ENCODE data around the gene ALOX5.
"Not testable (repeated sequence)": the region's sequence is repeated elsewhere in the genome, so short reads cannot be mapped to it uniquely, and the experiment has no call there.

Gene ALOX5

GRCh38 chr10:45383682-45384330 is 9.8 kb downstream of the ALOX5 start:
- no peak overlapping the region for H3K4me3 ChIP-seq (replicated peaks; ENCODE audit: low read depth, low read length)
- no peak for DNase-seq (ENCODE audit: low read depth)
- TF ChIP-seq, protein P1, sequence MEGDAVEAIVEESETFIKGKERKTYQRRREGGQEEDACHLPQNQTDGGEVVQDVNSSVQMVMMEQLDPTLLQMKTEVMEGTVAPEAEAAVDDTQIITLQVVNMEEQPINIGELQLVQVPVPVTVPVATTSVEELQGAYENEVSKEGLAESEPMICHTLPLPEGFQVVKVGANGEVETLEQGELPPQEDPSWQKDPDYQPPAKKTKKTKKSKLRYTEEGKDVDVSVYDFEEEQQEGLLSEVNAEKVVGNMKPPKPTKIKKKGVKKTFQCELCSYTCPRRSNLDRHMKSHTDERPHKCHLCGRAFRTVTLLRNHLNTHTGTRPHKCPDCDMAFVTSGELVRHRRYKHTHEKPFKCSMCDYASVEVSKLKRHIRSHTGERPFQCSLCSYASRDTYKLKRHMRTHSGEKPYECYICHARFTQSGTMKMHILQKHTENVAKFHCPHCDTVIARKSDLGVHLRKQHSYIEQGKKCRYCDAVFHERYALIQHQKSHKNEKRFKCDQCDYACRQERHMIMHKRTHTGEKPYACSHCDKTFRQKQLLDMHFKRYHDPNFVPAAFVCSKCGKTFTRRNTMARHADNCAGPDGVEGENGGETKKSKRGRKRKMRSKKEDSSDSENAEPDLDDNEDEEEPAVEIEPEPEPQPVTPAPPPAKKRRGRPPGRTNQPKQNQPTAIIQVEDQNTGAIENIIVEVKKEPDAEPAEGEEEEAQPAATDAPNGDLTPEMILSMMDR (IDR thresholded peaks at IDR 0.05; ENCODE audit: low read length, missing control alignments): no peak

GRCh38 chr10:45386657-45387056 is 12.6 kb downstream of the ALOX5 start:
- no peak overlapping the region for H3K4me3 ChIP-seq (replicated peaks; ENCODE audit: low read depth, low read length)
- no peak for DNase-seq (ENCODE audit: low read depth)
- TF ChIP-seq, protein P1 (IDR thresholded peaks at IDR 0.05; ENCODE audit: low read length, missing control alignments): no peak

- no peak overlapping the region for H3K4me3 ChIP-seq (replicated peaks; ENCODE audit: low read depth, low read length)
- DNase-seq (ENCODE audit: low read depth): no peak
- TF ChIP-seq, protein P1 (IDR thresholded peaks at IDR 0.05; ENCODE audit: low read length, missing control alignments): no peak
Measured at GRCh38 chr10:45387096-45387893, 13.3 kb downstream of the ALOX5 start.

GRCh38 chr10:45389671-45390070 is 15.7 kb downstream of the ALOX5 start:
- not testable (repeated sequence) for DNase-seq (ENCODE audit: low read depth)

GRCh38 chr10:45391636-45392035 is 17.6 kb downstream of the ALOX5 start:
- DNase-seq (ENCODE audit: low read depth); H3K4me3 ChIP-seq (replicated peaks; ENCODE audit: low read depth, low read length): not testable (repeated sequence)

More at GRCh38 chr10:45389671-45390070, 15.7 kb downstream of the ALOX5 start:
- not testable (repeated sequence) for H3K4me3 ChIP-seq (replicated peaks; ENCODE audit: low read depth, low read length)

GRCh38 chr10:45395554-45395953 is 21.5 kb downstream of the ALOX5 start:
- TF ChIP-seq, protein P1 (IDR thresholded peaks at IDR 0.05; ENCODE audit: low read length, missing control alignments): no peak
- DNase-seq (ENCODE audit: low read depth): no peak
- H3K4me3 ChIP-seq (replicated peaks; ENCODE audit: low read depth, low read length): no peak overlapping the region

GRCh38 chr10:45398595-45398994 is 24.6 kb downstream of the ALOX5 start:
- DNase-seq (ENCODE audit: low read depth): no peak
- TF ChIP-seq, protein P1 (IDR thresholded peaks at IDR 0.05; ENCODE audit: low read length, missing control alignments): no peak
- H3K4me3 ChIP-seq (replicated peaks; ENCODE audit: low read depth, low read length): no peak overlapping the region

GRCh38 chr10:45399113-45399512 is 25.1 kb downstream of the ALOX5 start:
- no peak for DNase-seq (ENCODE audit: low read depth)
- TF ChIP-seq, protein P1 (IDR thresholded peaks at IDR 0.05; ENCODE audit: low read length, missing control alignments): no peak
- H3K4me3 ChIP-seq (replicated peaks; ENCODE audit: low read depth, low read length): no peak overlapping the region

Data from fibroblast of pulmonary artery (primary cell).